ENCODE data around the gene LCN10. TPM values are rescaled to one million over a fixed set of nuclear protein-coding genes. Genes with fewer than 3 reads are reported as not detected.

LCN10 gene
- total and polyA plus RNA-seq, 9 of the 15 experiments (the other 6 are each of a cell fraction or from before 2014, with no cell fraction given), result 0.10 to 0.21 (median 0.14) TPM; not detected in 6

GRCh38 chr9:136784997-136785361, 42.2 kb upstream of the LCN10 start (continued):
- TF ChIP-seq ZNF592 (IDR thresholded peaks at IDR 0.05) (no peak), MECOM (CRISPR knock-in tag; IDR thresholded peaks at IDR 0.05) (peak; percentile 35; the same call in 1 of the 2 replicates), BMI1 (IDR thresholded peaks at IDR 0.05; ENCODE audit: low read length) (no peak), ZNF639 (CRISPR knock-in tag; conservative IDR thresholded peaks at IDR 0.05 in 1 of 2, IDR thresholded peaks at IDR 0.05 in 1 of 2) (no peak), ZNF395 (CRISPR knock-in tag; IDR thresholded peaks at IDR 0.05) (no peak), SREBF1 (IDR thresholded peaks at IDR 0.05; ENCODE audit: borderline replicate concordance, low read depth, low read length) (no peak), CHD2 (IDR thresholded peaks at IDR 0.05; ENCODE audit: low read depth, low read length) (no peak), SNRNP70 (optimal IDR thresholded peaks at IDR 0.05; ENCODE audit: low read depth, low read length) (no peak), STAT5B (CRISPR knock-in tag; IDR thresholded peaks at IDR 0.05) (no peak), THRB (CRISPR knock-in tag; conservative IDR thresholded peaks at IDR 0.05) (no peak), SIN3B (IDR thresholded peaks at IDR 0.05; ENCODE audit: low read depth) (no peak), ELK1 (CRISPR knock-in tag; IDR thresholded peaks at IDR 0.05) (no peak), ZFP36 (IDR thresholded peaks at IDR 0.05; ENCODE audit: low read depth, low read length, partially characterized antibody) (no peak), SRSF1 (IDR thresholded peaks at IDR 0.05; ENCODE audit: low read depth, low read length) (no peak), CXXC5 (CRISPR knock-in tag; IDR thresholded peaks at IDR 0.05) (peak; percentile 38), CHCHD3 (CRISPR knock-in tag; IDR thresholded peaks at IDR 0.05) (no peak), SNAPC5 (CRISPR knock-in tag; IDR thresholded peaks at IDR 0.05) (no peak)
